ENCODE measurements around the gene FUT6. TPM values are rescaled to one million over a fixed set of nuclear protein-coding genes. Genes with fewer than 3 reads are reported as not detected.
"Not testable (repeated sequence)": the region's sequence is repeated elsewhere in the genome, so short reads cannot be mapped to it uniquely, and the experiment has no call there.

The FUT6 gene
- total RNA-seq, 3 donors from 2014 or later: 44.4 to 93.6 (median 82.3) TPM

DNA sequence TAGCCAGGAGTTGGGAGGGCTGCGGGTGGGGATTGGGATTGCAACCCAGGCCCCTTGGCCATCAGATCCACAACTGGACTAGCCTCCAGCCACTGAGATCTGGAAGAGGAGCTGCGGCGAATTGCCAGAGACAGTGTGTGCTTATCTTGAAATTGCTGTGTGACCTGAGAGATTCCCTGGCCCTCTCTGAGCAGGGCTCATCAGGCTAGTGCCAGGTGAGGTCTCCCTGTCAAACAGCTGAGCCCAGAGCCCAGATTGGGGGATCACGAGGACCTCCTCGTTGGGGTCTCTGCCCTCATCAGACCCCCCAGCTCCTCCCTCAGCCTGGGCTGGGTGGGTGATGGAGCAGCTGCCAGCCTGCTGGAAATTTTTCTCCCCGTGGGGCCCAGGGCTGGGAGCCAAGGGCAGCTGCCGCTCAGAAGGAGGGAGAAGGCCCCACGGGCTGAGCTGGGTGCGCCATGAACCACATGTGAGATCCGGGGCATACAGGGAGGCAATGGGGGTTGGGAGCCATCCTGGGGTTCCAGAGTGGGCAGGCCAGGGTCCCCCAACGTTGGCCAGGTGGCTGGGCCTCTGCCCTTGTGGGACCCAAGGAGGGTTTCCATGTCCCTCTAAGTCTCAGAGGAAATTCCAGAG, 23.6 kb upstream of the FUT6 start:
- DNase-seq: no peak
- no peak for ATAC-seq
- no peaks in the 10 kb centered on the region for H3K9me3 ChIP-seq
- H3K4me1 ChIP-seq (ENCODE audit: low read depth): no peaks in the 10 kb centered on the region
- intact Hi-C loops (cut with DNase I, micrococcal nuclease): no loop called here
- H3K4me3 ChIP-seq: no peak overlapping the region
- no peaks in the 10 kb centered on the region for H3K36me3 ChIP-seq (ENCODE audit: low read depth)
- TF ChIP-seq, protein P1, sequence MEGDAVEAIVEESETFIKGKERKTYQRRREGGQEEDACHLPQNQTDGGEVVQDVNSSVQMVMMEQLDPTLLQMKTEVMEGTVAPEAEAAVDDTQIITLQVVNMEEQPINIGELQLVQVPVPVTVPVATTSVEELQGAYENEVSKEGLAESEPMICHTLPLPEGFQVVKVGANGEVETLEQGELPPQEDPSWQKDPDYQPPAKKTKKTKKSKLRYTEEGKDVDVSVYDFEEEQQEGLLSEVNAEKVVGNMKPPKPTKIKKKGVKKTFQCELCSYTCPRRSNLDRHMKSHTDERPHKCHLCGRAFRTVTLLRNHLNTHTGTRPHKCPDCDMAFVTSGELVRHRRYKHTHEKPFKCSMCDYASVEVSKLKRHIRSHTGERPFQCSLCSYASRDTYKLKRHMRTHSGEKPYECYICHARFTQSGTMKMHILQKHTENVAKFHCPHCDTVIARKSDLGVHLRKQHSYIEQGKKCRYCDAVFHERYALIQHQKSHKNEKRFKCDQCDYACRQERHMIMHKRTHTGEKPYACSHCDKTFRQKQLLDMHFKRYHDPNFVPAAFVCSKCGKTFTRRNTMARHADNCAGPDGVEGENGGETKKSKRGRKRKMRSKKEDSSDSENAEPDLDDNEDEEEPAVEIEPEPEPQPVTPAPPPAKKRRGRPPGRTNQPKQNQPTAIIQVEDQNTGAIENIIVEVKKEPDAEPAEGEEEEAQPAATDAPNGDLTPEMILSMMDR (IDR thresholded peaks at IDR 0.05): no peak

DNA sequence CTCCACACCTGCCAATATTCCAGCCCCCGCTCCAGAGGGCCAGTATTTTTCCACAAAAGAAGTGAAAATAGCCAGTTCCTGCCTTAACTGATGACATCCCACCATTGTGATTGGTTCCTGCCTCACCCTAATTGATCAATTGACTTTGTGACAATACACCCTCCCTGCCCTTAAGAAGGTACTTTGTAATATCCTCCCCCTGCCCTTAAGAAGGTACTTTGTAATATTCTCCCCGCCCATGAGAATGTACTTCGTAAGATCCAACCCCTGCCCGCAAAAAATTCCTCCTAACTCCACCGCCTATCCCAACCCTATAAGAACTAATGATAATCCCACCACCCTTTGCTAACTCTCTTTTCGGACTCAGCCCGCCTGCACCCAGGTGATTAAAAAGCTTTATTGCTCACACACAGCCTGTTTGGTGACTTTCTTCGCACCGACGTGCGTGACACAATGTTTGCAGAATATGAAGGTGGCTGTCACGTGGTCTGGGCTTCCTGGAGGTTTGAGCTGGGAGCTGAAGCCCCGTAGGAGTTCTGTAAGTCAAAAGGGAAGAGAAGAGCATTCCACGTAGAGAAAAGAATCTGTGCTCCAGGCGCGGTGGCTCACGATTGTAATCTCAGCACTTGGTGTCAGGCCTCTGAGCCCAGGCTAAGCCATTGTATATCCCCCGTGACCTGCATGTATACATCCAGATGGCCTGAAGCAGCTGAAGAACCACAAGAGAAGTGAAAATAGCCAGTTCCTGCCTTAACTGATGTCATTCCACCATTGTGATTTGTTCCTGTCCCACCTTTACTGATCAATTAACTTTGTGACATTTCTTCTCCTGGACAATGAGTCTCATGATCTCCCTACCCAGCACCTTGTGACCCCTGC, 17.9 kb upstream of the FUT6 start:
- intact Hi-C loops (cut with DNase I, micrococcal nuclease): no loop called here
- TF ChIP-seq, protein P1 (IDR thresholded peaks at IDR 0.05): no peak

DNA sequence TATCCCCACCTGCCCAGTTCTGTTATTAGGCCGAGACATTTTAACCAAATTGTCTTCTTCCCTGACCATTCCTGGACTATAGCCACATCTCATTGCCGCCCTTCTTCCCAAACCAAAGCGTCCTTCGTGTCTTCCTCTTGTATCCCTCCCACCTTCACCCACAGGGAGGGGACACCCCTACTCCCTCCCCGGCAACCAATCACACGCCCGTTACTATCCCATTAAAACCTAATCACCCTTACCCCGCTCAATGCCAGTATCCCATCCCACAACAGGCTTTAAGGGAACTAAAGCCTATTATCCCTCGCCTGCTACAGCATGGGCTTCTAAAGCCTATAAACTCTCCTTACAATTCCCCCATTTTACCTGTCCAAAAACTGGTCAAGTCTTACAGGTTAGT, 15.6 kb upstream of the FUT6 start:
- intact Hi-C loops (cut with DNase I, micrococcal nuclease); H3K4me1 ChIP-seq (ENCODE audit: low read depth); H3K9me3 ChIP-seq; H3K4me3 ChIP-seq; ATAC-seq; DNase-seq; H3K36me3 ChIP-seq (ENCODE audit: low read depth): not testable (repeated sequence)

More for the DNA sequence above, 17.9 kb upstream of the FUT6 start:
- Histone ChIP-seq H3K36me3 (ENCODE audit: low read depth) (no peaks in the 10 kb centered on the region), H3K9me3 (peaks cover 3% of the 10 kb centered on the region), H3K4me3 (no peak overlapping the region), H3K4me1 (ENCODE audit: low read depth) (no peaks in the 10 kb centered on the region)
- ATAC-seq (no peak), DNase-seq (peak in 1 of 3 donors; percentile 14)

DNA sequence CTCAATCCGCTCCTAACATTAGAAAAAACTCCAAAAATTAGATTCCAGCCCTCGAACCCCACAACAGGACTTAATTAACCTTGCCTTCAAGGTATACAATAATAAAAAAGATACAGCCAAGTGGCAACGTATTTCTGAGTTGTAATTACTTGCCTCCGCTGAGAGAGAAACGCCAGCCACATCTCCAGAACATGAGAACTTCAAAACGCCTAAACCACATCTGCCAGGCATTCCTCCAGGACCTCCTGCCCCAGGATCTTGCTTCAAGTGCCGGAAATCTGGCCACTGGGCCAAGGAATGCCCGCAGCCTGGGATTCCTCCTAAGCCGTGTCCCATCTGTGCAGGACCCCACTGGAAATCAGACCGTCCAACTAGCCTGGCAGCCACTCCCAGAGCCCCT, 14.6 kb upstream of the FUT6 start:
- intact Hi-C loops (cut with DNase I, micrococcal nuclease); ATAC-seq; DNase-seq: not testable (repeated sequence)

DNA sequence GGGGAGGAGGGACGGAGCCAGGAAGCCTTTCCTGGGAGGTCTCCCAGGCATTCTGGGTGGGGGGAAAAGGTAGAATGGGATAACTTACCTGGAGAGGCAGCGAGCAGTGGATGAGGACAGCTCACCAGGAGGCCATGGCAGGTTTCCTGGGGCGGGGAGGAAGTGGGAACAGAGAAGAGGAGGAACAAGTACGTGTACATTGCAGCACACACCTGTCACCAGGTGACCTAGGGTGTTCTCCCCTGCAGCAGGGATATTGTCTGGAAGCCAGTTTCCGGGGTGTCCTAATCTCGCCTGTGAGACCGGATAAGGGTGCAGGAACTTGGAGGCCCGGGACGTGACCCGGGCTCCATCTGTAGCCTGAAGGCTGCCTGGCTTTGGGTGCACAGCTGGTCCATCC, 11.8 kb upstream of the FUT6 start, which contains the start of gene FUT3:
FUT3 (minus strand) TSS at position 148 of the 400 bp plus-strand sequence.
- TF ChIP-seq, protein P1 (IDR thresholded peaks at IDR 0.05): no peak
- peak within 1 kb of the TSS; percentile 40 for H3K4me3 ChIP-seq
- no peaks in the 10 kb centered on the region for H3K4me1 ChIP-seq (ENCODE audit: low read depth)
- no peaks in the 10 kb centered on the region for H3K36me3 ChIP-seq (ENCODE audit: low read depth)
- ATAC-seq (peak; percentile 87), DNase-seq (peak; percentile 79 to 85 (median 85))
- intact Hi-C loops (cut with DNase I, micrococcal nuclease): no loop called here
- no peaks in the 10 kb centered on the region for H3K9me3 ChIP-seq

More for the DNA sequence above, 14.6 kb upstream of the FUT6 start:
- H3K9me3 ChIP-seq; H3K36me3 ChIP-seq (ENCODE audit: low read depth); H3K4me3 ChIP-seq; H3K4me1 ChIP-seq (ENCODE audit: low read depth): not testable (repeated sequence)

DNA sequence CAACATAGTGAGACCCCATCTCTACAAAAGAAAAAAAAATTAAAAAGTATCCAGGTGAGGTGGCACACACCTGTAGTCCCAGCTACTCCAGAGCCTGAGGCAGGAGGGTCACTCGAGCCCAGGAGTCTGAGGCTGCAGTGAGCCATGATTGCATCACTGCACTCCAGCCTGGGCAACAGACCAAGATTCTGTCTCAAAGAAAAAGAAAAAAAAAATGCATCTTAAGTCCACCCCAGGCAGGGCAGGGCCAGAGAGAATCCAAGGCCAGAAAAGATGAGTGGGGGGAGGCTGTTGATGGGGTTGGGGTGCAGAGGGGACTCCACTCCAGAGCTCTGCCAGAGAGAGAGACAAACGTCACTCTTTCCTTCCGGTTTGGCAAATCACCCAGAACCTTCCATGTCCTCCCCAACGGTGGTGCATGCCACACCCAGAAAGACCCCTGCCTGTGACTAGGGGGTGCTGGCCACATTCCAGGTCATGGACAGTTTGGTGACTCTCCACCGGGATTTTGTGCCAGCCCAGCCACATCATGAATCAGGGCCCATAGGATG, 11.3 kb upstream of the FUT6 start:
- Histone ChIP-seq H3K4me1 (ENCODE audit: low read depth) (peaks cover under 1% of the 10 kb centered on the region), H3K36me3 (ENCODE audit: low read depth) (no peaks in the 10 kb centered on the region), H3K4me3 (peak overlapping the region; percentile 40), H3K9me3 (no peaks in the 10 kb centered on the region)
- DNase-seq (peak in 2 of 3 donors; percentile 59 to 70), ATAC-seq (peak; percentile 44)
- intact Hi-C loops (cut with DNase I, micrococcal nuclease): no loop called here
- TF ChIP-seq, protein P1 (IDR thresholded peaks at IDR 0.05): no peak
